Keratinocyte (primary cell): ENCODE measurements around the gene ZMYND8.

ENCODE experiments used
- CTCF ChIP-seq, 3 experiments: IDR thresholded peaks in 1 of 3; conservative IDR thresholded peaks in 1 of 3; optimal IDR thresholded peaks in 1 of 3; 2 replicates in 2 of 3; 3 replicates in 1 of 3; pipeline versions ENCODE3 to v1.5.1; 2011; ENCODE audit warnings: low read length in 3 of 3, mild to moderate bottlenecking in 3 of 3, moderate library complexity in 2 of 3, control low read depth in 1 of 3, inconsistent platforms in 1 of 3; ENCODE audit not compliant: insufficient read depth in 2 of 3; ENCODE audit errors: extremely low read depth in 1 of 3
- EZH2 ChIP-seq: IDR thresholded peaks from one replicate; pipeline ENCODE4 v1.6.1; 2012; ENCODE audit warnings: inconsistent platforms, mild to moderate bottlenecking, low read length, moderate library complexity

GRCh38 chr20:47351643-47352331, 4.7 kb downstream of the ZMYND8 start:
- TF ChIP-seq EZH2, result no peak
- no peak for TF ChIP-seq CTCF (optimal IDR thresholded peaks at IDR 0.05 in 1 of 3, IDR thresholded peaks at IDR 0.05 in 1 of 3, conservative IDR thresholded peaks at IDR 0.05 in 1 of 3; ENCODE audit: extremely low read depth in 1 of 3, insufficient read depth in 2 of 3, low read length in 3 of 3)
